NCI-H82 (cell line): ENCODE data around the gene RPS6KC1.
"Not testable (repeated sequence)": the region's sequence is repeated elsewhere in the genome, so short reads cannot be mapped to it uniquely, and the experiment has no call there.

Experiments
- DNase-seq: peaks from one replicate; lab custom pipeline; 2025; lab: John Stamatoyannopoulos, UW

Gene RPS6KC1

DNA sequence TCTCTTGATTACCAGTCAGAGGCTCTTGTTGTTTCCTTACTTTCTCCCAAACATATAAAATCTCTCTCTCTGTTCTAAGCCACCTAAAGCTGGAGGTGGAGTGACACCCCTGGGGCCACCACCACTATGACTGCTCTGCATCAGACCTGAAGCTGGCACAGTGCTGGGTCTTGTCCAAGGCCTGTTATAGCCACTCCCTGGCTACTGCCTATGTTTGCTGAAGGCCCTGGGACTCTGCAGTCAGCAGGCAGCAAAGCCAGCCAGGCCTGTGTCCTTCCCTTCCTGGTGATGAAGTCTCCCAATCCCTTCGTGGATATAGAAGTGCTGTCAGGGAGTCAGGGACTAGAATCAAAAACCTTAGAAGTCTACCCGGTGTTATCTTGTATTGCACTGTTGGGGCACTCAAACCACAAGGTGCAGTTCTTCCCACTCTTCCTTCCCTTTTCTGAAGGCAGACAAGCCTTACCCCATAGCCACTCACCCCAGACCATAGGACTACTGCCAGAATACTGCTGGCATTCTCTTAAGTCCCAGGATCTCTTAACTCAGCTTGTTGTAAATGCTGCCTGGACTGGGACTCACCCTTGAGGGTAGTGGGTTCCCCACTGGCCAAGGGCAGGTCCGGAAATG is 103.1 kb downstream of the RPS6KC1 start:
- DNase-seq = no peak

DNA sequence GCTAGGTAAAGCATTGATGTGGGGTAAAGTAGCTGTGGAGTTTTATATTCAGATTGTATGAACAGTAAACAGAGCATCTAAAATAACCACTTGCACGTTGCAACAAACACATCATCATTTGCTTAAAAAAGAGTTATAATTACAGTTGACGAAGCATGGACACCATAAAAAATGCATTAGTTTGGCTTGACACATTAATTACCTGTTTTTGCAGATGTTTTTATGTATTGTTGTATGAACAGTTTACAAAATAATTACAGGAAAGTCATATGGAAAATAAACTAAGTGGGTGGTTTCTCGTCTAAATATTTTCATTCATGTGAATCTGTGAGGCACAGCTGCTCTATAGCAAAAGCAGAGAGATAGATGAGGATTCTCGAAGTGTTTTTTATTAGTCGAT is 108.3 kb downstream of the RPS6KC1 start:
- DNase-seq = no peak

DNA sequence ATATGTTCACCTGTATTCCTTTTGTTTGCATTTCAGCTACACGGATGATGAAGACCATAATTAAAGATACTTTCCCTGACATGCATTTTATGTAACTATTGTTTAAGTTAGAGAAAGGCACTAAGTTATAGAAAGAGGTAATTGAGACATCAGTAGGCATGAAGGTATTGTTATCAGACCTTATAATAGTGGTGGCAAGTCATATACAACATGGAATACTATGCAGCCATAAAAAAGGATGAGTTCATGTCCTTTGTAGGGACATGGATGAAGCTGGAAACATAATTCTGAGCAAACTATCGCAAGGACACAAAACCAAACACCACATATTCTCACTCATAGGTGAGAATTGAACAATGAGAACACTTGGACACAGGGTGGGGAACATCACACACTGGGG is 109.4 kb downstream of the RPS6KC1 start:
- not testable (repeated sequence) for DNase-seq

DNA sequence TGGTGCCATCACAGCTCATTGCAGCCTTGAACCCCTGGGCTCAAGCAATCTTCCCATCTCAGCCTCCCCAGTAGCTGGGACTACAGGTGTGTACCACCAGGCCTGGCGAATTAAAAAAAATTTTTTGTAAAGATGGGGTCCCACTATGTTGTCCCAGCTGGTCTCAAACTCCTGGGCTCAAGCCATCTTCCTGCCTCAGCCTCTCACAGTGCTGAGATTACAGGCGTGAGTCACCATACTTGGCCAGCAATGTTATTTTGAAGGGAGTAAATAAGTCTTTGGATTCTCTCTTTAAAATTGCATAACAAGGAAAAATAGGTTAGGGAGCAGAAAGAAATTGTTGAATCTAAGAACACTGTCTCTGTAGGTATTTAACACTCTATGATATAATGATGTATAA is 111.3 kb downstream of the RPS6KC1 start:
- no peak for DNase-seq

DNA sequence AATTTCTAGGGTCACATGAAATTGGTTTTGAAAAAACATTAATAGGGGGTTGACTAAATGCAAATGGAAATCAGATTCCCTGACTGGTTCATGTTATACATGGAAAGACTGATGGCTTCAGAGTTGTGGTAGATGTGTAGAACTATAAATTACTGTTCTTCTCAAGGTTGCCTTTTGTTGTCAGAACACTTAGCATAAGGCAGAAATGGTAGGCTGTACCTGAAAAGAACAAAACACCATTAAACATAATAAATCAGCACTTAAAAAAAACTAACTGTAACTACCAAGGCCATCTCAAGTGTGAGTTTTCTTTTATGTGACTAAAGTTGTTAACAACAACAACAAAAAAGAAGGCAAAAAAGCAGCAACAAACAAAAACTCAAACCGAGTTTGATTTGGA is 111.8 kb downstream of the RPS6KC1 start:
- DNase-seq = no peak

DNA sequence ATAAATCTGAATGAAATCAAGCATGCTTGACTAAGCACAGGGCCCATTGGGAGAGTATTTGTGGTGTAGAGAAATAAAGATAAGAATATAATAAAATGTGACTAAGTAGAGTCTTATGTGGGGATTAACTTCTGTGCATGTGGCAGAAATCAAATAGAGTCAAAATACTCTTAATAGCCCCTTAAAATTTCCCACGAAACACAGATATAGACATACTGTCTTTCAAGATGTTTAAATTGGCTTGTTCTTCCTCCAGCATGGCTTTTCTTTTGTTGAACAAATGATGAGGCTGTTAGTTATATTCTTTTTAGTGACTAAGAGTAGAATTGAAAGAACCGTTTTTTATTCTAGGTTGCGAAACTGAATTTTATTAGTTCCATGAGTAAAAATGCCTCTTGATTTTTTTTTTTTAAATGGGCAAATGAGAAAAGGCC is 112.3 kb downstream of the RPS6KC1 start:
- DNase-seq = no peak

DNA sequence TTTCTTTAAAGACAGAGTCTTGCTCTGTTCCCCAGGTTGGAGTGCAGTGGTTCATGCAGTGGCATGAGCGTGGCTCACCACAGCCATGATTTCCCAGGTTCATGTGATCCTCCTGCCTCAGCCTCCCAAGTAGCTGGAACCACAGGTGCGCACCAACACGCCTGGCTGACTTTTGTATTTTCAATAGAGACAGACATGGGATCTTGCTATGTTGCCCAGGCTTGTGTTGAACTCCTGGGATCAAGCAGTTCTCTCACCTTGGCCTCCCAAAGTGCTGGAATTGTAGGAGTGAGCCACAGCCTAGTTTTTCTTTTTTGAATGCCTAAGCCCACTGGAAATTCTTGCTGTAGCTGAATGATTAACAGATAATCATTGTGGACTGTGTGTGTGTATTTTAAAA is 113.5 kb downstream of the RPS6KC1 start:
- DNase-seq = no peak

DNA sequence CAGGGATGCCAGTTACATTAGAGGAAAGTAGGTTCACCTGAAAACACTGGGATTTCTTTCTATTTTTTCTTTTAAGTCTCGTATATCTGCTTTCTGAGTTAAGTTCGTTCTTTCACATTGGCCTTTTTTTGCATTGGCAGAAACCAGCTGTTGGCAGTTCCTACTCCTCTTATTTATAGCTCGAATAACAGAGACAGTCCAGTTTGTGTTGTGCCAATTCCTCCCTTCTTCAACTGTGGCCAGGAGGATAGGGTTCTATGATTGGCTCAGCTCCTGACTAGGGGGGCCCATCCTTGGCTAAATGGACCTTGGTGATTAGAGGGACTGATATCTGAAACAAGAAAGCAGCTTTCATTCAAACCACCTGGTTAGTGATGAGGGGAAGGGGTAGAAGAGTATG is 115.8 kb downstream of the RPS6KC1 start:
- DNase-seq = no peak

DNA sequence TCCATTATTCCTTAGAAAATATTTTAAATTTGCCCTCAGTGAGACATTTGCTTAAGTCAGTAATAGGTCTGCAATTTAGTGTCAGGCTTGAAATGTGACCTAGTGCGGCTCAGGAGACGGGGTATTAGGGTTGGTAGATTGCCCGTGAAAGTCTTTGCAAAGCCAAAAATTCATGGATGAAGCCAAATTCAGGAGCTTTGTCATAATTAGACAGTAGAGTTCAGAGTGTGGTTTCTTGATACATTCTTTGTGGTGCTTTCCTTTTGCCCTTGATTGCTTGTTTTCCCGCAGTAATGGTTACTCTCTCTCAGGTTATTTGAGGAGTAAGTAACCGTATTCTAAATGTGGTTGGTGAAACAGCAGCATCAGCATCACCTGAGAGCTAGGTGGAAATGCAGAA is 120.7 kb downstream of the RPS6KC1 start:
- no peak for DNase-seq

DNA sequence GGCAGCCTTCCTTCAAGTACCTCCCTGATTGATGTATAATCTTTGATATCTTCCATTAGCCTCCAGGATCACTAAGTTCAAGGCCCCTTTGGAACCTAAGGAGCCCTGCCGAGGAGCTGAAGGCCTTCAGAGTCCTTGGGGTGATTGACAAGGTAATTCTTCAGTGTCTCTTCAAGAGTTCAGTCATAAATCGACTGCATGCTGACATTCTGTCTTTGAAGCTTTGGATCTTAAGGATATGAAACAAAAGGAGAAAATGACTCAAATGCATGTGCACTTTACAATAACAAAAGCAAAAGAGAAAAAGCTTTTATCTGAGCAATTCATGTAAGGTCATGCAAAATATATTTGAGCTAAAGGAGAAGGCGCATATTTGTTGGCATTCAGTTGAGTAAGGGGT is 125.3 kb downstream of the RPS6KC1 start:
- DNase-seq = no peak

DNA sequence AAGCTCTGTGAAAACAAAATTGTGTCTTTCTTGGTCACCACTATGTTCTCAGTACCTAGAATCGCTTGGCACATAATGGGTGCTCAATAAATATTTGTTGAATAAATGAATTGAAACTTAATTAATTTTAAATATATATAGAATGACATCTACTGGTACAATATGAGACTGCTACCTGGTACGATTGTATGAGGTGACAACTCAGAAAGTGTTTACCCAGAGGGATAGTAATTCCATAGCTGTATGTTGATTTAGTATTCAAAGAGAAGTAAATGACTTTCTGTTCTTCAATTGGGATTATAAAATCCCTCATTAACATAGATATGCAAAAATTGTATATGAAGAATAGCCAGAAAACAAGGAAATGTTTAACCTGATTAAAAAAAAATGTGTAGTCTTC is 128.7 kb downstream of the RPS6KC1 start:
- DNase-seq = no peak

DNA sequence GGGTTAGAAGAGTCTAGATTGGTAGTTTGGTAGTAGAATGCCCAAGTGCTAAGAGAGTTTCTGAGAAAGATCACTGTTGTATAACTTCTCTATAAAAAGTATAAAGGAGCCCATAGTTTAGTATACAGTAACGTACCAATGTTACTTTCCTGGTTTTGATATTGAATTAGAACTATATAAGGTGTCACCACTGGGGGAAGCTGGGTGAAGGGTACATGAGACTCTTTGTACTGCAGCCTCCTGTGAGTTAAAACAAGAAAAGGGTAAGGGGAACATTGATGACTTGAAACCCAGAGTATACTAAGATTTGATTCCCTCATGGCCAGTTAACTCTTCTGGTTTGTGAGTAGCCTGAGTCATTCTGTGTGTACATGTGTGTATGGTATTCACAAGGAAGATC is 129.8 kb downstream of the RPS6KC1 start:
- no peak for DNase-seq

DNA sequence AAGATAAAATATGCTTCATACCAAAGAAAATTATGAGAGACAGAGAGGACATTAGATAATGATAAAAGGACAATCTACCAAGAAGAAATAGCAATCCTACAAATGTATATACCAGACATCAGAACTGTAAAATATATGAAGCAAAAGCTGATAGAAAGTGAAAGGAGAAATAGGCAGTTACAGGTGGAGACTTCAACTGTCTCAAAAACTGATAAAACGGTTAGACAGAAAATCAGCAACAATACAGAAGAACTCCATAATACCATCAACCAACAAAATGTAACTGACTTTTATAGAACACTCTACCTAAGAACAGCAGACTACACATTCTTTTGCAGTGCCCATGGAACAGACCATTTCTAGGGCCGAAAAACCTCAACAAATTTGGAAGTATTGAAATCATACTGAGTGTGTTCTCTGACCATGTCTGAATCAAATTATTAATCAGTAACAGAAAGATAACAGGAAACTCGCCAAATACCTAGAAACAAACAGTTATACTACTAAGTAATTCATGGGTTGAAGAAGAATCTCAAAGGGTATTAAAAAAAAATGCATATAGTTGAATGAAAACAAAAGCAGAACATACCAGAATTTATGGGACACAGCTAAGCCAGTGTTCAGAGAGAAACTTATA is 132.1 kb downstream of the RPS6KC1 start:
- no peak for DNase-seq

DNA sequence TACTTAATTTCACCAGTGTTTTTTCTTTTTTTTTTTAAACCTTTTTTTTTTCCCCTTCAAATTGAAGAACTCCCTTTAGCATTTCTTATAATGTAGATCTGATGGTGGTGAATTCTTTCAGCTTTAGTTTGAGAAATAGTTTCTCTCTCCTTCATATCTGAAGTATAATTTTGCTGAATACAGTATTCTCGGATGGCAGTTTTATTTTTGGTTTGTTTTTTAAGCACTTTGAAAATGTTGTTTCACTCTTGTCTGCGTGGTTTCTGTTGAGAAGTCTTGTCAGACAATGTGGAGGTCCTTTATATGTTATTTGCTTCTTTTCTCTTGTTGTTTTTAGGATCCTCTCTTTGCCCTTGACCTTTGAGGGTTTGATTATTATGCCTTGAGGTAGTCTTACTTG is 135.1 kb downstream of the RPS6KC1 start:
- DNase-seq = no peak

DNA sequence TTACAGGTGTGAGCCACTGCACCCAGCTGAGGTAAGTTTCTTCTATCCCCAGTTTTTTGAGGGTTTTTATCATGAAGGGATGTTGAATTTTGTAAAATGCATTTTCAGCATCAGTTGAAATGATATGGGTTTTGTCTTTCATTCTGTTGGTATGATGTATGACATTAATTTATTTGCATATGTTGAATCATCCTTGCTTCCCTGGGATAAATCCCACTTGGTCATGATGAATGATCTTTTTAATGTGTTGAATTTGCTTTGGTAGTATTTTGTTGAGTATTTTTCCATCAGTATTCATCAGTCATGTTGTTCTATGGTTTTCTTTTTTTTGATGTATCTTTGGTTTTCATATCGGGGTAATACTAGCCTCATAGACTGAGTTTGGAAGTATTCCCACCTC is 141.0 kb downstream of the RPS6KC1 start:
- no peak for DNase-seq

DNA sequence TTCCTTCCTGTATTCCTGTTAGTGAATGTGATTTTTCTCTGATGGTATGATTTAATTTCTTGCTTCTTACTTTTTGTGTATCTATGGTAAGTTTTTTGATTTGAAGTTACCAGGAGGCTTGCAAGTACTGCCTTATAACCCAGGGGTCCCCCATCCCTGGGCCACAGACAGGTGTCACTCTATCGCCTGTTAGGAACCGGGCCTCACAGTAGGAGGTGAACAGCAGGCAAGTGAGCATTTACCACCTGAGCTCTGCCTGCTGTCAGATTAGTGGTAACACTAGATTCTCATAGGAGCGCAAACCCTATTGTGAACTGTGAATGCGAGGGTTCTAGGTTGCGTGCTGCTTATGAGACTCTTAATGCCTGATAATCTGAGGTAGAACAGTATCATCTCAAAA is 143.3 kb downstream of the RPS6KC1 start:
- no peak for DNase-seq

DNA sequence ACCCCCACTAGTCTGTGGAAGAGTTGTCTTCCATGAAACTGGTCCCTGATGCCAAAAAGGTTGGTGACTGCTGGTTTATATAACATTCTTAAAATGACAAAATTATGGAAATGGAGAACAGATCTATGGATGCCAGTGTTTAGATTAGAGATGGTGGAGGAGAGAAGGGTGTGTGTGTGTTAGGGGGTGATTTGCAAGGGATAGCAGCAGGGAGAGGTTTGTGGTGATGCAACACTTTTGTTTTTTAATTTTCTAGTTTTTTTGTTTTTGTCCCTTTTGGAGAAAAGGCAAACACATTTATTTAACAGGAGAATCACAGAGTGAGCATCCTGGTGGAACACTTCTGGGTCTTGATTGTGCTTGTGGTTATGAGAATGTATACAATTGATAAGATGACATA is 143.8 kb downstream of the RPS6KC1 start:
- DNase-seq = no peak

DNA sequence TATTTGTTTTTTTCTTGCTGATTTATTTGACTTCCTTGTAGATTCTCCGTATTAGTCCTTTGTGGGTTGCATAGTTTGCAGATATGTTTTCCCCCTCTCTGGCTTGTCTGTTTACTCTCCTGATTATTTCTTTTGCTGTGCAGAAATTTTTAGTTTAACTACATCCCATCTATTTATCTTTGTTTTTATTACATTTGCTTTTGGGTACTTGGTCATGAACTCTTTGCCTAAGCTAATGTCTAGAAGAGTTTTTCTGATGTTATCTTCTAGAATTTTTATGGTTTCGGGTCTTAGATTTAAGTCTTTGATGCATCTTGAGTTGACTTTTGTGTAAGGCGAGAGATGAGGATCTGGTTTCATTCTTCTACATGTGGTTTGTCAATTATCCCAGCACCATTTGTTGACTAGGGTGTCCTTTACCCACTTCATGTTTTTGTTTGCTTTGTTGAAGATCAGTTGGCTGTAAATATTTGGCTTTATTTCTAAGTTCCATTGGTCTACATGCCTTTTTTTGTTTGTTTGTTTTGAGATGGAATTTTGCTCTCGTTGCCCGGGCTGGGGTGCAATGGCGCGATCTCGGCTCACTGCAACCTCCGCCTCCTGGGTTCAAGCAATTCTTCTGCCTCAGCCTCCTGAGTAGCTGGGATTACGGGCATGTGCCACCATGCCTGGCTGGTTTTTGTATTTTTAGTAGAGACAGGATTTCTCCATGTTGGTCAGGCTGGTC is 145.4 kb downstream of the RPS6KC1 start:
- not testable (repeated sequence) for DNase-seq

DNA sequence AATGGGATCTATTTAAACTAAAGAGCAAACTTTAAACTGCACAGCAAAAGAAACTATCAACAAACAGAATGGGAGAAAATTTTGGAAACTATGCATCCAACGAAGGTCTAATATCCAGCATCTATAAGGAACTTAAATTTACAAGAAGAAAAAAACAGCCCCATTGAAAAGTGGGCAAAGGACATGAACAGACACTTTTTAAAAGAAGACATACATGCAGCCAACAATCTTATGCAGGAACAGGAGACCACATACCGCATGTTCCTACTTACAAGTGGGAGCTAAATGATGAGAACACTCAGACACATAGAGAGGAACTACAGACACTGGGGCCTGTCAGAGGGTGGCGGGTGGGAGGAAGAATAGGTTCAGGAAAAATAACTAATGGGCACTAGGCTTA is 149.6 kb downstream of the RPS6KC1 start:
- DNase-seq = no peak

DNA sequence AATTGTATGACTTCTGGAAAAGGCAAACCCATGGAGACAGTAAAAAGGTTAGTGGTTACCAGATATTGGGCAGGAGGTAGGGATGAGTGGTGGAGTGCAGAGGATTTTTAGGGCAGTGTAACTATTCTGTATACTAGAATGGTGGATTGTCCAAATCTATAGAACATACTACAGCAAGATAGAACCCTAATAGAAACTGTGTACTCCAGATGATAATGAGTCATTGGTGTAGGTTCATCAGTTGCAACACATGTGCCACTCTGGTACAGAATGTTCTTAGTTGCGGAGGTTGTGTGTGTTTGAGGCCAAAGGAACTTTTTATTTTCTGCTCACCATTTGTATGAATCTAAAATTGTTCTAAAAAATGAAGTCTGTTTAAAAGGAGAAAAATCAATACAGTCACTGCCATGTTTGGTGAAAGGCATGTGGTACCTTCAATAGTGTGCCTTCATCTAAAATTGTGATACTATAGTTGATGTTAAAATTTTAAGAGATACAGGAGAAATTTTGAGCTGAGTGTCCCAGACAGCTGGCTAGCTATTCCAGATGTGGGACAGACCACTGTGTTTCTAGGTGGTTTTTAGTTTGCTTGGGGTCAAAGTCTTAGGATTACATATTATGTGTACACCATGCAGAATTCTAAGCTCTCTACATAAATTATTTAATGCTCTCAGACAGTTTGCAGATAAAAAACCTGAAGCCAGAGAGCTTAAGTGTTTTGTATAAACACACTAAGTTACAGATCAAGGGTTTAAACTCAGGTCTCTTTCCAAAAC is 150.5 kb downstream of the RPS6KC1 start:
- no peak for DNase-seq

DNA sequence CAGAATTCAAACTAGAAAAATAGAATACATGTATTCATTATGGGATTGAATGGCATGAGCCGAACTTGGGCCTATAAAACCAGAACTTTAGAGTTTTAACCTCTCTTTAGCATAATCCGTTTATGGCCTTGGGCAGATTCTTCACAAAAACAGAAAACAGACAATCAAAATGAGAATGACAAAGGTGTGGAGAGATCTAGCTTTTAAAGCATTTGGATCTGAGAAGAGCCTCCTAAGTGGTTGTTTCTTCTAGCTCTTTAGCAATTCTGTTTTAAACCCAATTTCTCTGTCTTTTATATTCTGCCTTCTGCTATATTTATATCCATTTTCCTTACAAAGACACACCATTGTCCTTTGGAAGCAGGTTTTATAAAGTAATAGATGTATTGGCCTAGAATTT is 160.2 kb downstream of the RPS6KC1 start:
- no peak for DNase-seq

DNA sequence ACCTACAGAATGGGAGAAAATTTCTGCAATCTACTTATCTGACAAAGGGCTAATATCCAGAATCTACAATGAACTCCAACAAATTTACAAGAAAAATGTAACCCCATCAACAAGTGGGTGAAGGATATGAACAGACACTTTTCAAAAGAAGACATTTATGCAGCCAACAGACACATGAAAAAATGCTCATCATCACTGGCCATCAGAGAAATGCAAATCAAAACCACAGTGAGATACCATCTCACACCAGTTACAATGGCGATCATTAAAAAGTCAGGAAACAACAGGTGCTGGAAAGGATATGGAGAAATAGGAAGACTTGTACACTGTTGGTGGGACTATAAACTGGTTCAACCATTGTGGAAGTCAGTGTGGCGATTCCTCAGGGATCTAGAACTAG is 168.0 kb downstream of the RPS6KC1 start:
- not testable (repeated sequence) for DNase-seq

DNA sequence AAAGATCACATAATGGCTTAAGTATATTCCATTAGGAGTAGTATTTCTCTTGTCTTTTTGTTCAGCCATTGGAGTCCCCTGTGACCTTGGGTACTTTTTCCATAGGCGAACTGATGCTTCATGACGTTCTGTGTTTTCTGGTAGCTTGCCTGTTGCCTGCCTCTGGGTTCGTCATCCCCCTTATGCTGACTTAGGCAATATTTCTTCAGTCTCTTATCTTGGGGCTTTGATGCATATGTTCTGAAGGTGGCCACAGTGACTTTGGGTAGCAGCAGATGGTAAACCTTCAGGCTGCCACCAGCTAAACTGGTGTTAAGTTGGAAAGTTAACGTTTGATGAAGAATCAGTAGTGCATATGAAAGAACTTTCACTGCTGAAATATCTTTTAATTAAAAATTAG is 170.2 kb downstream of the RPS6KC1 start:
- peak; percentile 15 for DNase-seq
